Thoracic aorta (tissue), 2 donors: Measurements from ENCODE around the gene GAGE10. TPM values are rescaled to one million over a fixed set of nuclear protein-coding genes. Genes with fewer than 3 reads are reported as not detected.

Experiments used
- ATAC-seq: fragments of 150-250 bp; one replicate; pipeline ENCODE4 v1.8.0; 2017; ENCODE audit warnings: low read depth; ENCODE audit not compliant: insufficient number of reproducible peaks, low FRiP score
- DNase-seq: peaks from one replicate; pipeline ENCODE4 v3.0.0-alpha.2; 2020; ENCODE audit warnings: low spot score
- H3K27ac ChIP-seq, 2 donors: fragments of 200-600 bp; sonication (generic); 1 replicate in 1 of 2; 2 replicates in 1 of 2; pipeline ENCODE4 v1.5.1; 2016; ENCODE audit warnings: mild to moderate bottlenecking in 2 of 2, moderate library complexity in 2 of 2
- H3K27me3 ChIP-seq: fragments of 200-600 bp; sonication (generic); replicated peaks from 2 replicates; pipeline ENCODE4 v1.6.0; 2016; ENCODE audit warnings: mild to moderate bottlenecking; ENCODE audit not compliant: insufficient read depth
- H3K36me3 ChIP-seq: fragments of 200-600 bp; sonication (generic); one replicate; pipeline ENCODE4 v1.5.1; 2016
- H3K4me1 ChIP-seq, 2 donors: fragments of 200-600 bp; sonication (generic); 1 replicate in 1 of 2; 2 replicates in 1 of 2; pipeline versions ENCODE4 v1.5.1 to v1.6.0; 2016; ENCODE audit warnings: low read depth in 2 of 2, mild to moderate bottlenecking in 1 of 2; ENCODE audit not compliant: control insufficient read depth in 1 of 2
- H3K4me3 ChIP-seq: fragments of 200-600 bp; sonication (generic); 2 replicates; pipeline ENCODE4 v1.5.1; 2016; ENCODE audit warnings: mild to moderate bottlenecking
- H3K9me3 ChIP-seq: fragments of 200-600 bp; sonication (generic); 2 replicates; pipeline ENCODE4 v1.5.1; 2016
- CTCF ChIP-seq: fragments of 200-600 bp; sonication (generic); IDR thresholded peaks from one replicate; pipeline ENCODE4 v1.5.1; 2019; ENCODE audit warnings: antibody characterized with exemption
- total RNA-seq, 2 donors: library from RNA; depleted of rRNA; stranded (reverse); fragments of >200 nt; gene quantifications; one replicate each; pipeline versions ENCODE4 v1.1.0 to v1.2.3, GENCODE V29; 2016

Gene GAGE10
- total RNA-seq = not detected

GRCh38 chrX:49303346-49303745 is at the start of gene GAGE10:
Gene GAGE10 (plus strand): TSS chrX:49303646. CDS start chrX:49304860, 1,214 bp downstream.
- no peak within 1 kb of the TSS for H3K27ac ChIP-seq
- H3K4me3 ChIP-seq = no peak within 1 kb of the TSS
- no peak for TF ChIP-seq CTCF
- H3K27me3 ChIP-seq = no peaks in the 10 kb centered on the region
- no peak for DNase-seq
- H3K4me1 ChIP-seq = no peaks in the 10 kb centered on the region
- no peak for ATAC-seq
- H3K36me3 ChIP-seq = no peaks in the 10 kb centered on the region
- no peaks in the 10 kb centered on the region for H3K9me3 ChIP-seq

DNA sequence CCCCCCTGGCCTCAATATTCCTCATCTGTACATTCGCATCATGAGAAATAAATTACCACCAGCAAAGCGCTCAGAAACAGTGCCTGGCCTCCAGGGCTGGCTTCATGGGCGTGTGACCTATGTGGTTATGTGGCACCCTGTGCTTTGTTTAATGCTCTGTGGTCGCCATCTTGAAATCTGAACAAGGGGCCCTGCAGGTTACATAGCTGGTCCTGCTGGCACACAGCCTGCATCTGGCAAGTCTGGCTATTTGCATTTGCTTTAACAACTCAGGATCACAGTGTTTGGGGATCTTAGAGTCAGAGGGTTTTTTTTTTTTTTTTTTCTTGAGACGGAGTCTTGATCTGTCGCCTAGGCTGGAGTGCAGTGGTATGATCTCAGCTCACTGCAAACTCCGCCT is 48.8 kb upstream of the GAGE10 start:
- no peaks in the 10 kb centered on the region for H3K27me3 ChIP-seq
- H3K9me3 ChIP-seq = no peaks in the 10 kb centered on the region
- no peaks in the 10 kb centered on the region for H3K4me1 ChIP-seq
- no peak overlapping the region for H3K4me3 ChIP-seq
- no peak for TF ChIP-seq CTCF
- peaks cover 2% of the 10 kb centered on the region for H3K36me3 ChIP-seq
- ATAC-seq (no peak), DNase-seq (no peak)
- no peak overlapping the region for H3K27ac ChIP-seq

DNA sequence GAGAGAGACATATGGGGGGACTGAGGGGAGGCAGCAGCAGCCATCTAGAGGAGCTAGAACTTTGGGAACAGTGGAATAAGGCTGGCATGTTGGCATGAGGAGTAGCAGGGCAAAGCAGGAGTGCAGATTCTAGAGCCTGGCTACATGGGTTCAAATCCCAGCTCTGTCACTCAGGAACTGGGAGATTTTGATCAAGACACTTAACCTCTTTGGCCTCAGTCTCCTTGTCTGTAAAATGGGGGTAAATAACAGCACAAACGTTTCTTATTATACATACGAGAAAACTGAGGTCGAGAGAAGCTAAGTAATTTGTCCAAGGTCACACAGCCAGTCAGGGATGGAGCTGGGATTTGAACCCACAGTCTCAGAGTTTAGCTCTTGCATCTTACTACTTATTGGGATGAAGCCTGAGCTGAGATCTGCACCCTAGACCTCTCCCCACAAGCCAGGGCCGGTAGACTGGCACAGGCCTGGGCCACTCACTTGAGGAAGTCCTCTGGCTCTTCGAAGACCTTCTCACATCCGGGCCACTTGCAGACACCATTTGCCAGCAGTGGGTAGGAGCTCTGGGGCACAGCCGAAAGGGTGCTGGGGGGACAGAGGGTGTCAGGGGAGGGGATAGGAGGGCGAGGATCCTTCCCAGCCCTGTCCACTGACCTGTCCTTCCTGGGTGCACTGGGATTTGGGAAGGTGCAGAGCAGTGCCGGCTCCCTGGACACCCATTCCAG is 47.0 kb upstream of the GAGE10 start:
- Histone ChIP-seq H3K27ac (no peak overlapping the region), H3K4me3 (no peak overlapping the region), H3K27me3 (no peaks in the 10 kb centered on the region), H3K4me1 (no peaks in the 10 kb centered on the region), H3K36me3 (no peaks in the 10 kb centered on the region), H3K9me3 (no peaks in the 10 kb centered on the region)
- TF ChIP-seq CTCF = no peak
- ATAC-seq (no peak), DNase-seq (no peak)

- DNase-seq = no peak
- no peak overlapping the region for H3K4me3 ChIP-seq
- H3K9me3 ChIP-seq = no peaks in the 10 kb centered on the region
- no peaks in the 10 kb centered on the region for H3K27me3 ChIP-seq
- no peak for ATAC-seq
- no peak overlapping the region for H3K27ac ChIP-seq
- no peaks in the 10 kb centered on the region for H3K4me1 ChIP-seq
- TF ChIP-seq CTCF = no peak
- no peaks in the 10 kb centered on the region for H3K36me3 ChIP-seq
Measured at GRCh38 chrX:49257074-49257790, 46.2 kb upstream of the GAGE10 start.

- Histone ChIP-seq H3K36me3 (no peaks in the 10 kb centered on the region), H3K9me3 (no peaks in the 10 kb centered on the region), H3K27me3 (no peaks in the 10 kb centered on the region), H3K27ac (no peak overlapping the region), H3K4me3 (no peak overlapping the region), H3K4me1 (no peaks in the 10 kb centered on the region)
- ATAC-seq (no peak), DNase-seq (no peak)
- no peak for TF ChIP-seq CTCF
Measured at GRCh38 chrX:49257846-49258748, 45.3 kb upstream of the GAGE10 start.
